B cell (primary cell): ENCODE measurements around the gene FMNL2. TPM values are rescaled to one million over a fixed set of nuclear protein-coding genes. Genes with fewer than 3 reads are reported as not detected.

ENCODE experiments used
- ATAC-seq: fragments of 200-7000 bp; cut with Tn5 transposase; one replicate; pipeline ENCODE4 v1.10.0; 2021; ENCODE audit warnings: low read depth, mild to moderate bottlenecking, moderate number of reproducible peaks, moderate library complexity
- CTCF ChIA-PET: fragments of 350-600 bp; sonication (Branson Sonifier 250); formaldehyde crosslinking; loops from one replicate; lab custom pipeline; 2021; ENCODE audit warnings: antibody characterized with exemption, inconsistent platforms; lab: Charles Lee
- POLR2A ChIA-PET: fragments of 350-600 bp; sonication (Branson Sonifier 250); formaldehyde crosslinking; loops from one replicate; lab custom pipeline; 2021; ENCODE audit warnings: antibody characterized with exemption; lab: Charles Lee
- DNase-seq: peaks from one replicate; pipeline ENCODE4 v3.0.0; 2013
- H2AFZ ChIP-seq: 2 replicates; pipeline ENCODE4 v1.6.1; 2012; ENCODE audit warnings: mild to moderate bottlenecking, low read depth, low read length; ENCODE audit not compliant: insufficient read depth, poor library complexity, severe bottlenecking
- H3K27ac ChIP-seq, 2 donors: 1 replicate in 1 of 2; 2 replicates in 1 of 2; pipeline ENCODE4 v1.5.1; 2012 to 2013; ENCODE audit warnings: low read length in 2 of 2, mild to moderate bottlenecking in 2 of 2, moderate library complexity in 1 of 2
- H3K27me3 ChIP-seq, 4 experiments: fragments of 200-600 bp in 1 of 4; sonication (generic) in 1 of 4; replicated peaks in 1 of 4; 1 replicate in 2 of 4; 2 replicates in 2 of 4; pipeline versions ENCODE4 v1.6.1 to v1.7.0; 2013 to 2016; ENCODE audit warnings: low read length in 3 of 4, mild to moderate bottlenecking in 2 of 4, mixed read lengths in 1 of 4, moderate library complexity in 1 of 4; ENCODE audit not compliant: insufficient read depth in 4 of 4, control insufficient read depth in 3 of 4; ENCODE audit errors: control extremely low read depth in 1 of 4
- H3K36me3 ChIP-seq, 2 experiments: replicated peaks in 1 of 2; 1 replicate in 1 of 2; 2 replicates in 1 of 2; pipeline versions ENCODE4 v1.6.1 to v1.7.1; 2013; ENCODE audit warnings: low read length in 1 of 2; ENCODE audit not compliant: insufficient read depth in 2 of 2, control insufficient read depth in 1 of 2; ENCODE audit errors: control extremely low read depth in 1 of 2, extremely low read depth in 1 of 2
- H3K4me1 ChIP-seq, 2 donors: fragments of 200-600 bp in 1 of 2; sonication (generic) in 1 of 2; 1 replicate in 1 of 2; 2 replicates in 1 of 2; pipeline versions ENCODE4 v1.5.1 to v1.6.1; 2013 to 2017; ENCODE audit warnings: low read length in 2 of 2; ENCODE audit not compliant: control insufficient read depth in 2 of 2, insufficient read depth in 2 of 2
- H3K4me2 ChIP-seq: replicated peaks from 2 replicates; pipeline ENCODE3; 2012; ENCODE audit warnings: mild to moderate bottlenecking, low read depth, low read length; ENCODE audit not compliant: poor library complexity, severe bottlenecking
- H3K4me3 ChIP-seq, 5 experiments: fragments of 200-600 bp in 1 of 5; sonication (generic) in 1 of 5; 1 replicate in 3 of 5; 2 replicates in 2 of 5; pipeline versions ENCODE4 v1.5.1 to v1.7.0; 2011 to 2016; ENCODE audit warnings: low read length in 4 of 5, mild to moderate bottlenecking in 4 of 5, low read depth in 2 of 5, control low read depth in 1 of 5, moderate library complexity in 1 of 5; ENCODE audit not compliant: insufficient read depth in 1 of 5; ENCODE audit errors: control extremely low read depth in 1 of 5, extremely low read depth in 1 of 5
- H3K79me2 ChIP-seq: fragments of 200-600 bp; sonication (generic); one replicate; pipeline ENCODE4 v1.6.0; 2016; ENCODE audit warnings: low read length; ENCODE audit not compliant: control insufficient read depth, insufficient read depth
- H3K9ac ChIP-seq: fragments of 200-600 bp; sonication (generic); 2 replicates; pipeline ENCODE4 v1.6.1; 2017; ENCODE audit warnings: mild to moderate bottlenecking, low read length, moderate library complexity
- H3K9me3 ChIP-seq, 3 donors: one replicate each; pipeline versions ENCODE4 v1.6.1 to v1.7.1; 2013; ENCODE audit warnings: low read length in 2 of 3; ENCODE audit not compliant: control insufficient read depth in 2 of 3, insufficient read depth in 1 of 3; ENCODE audit errors: control extremely low read depth in 1 of 3
- H4K20me1 ChIP-seq: 2 replicates; pipeline ENCODE4 v1.6.0; 2012; ENCODE audit warnings: mild to moderate bottlenecking, low read length; ENCODE audit not compliant: insufficient read depth, control insufficient read depth, poor library complexity, severe bottlenecking
- H3K27ac Mint-ChIP-seq: one replicate; pipeline ENCODE4 v1.8.0; 2021; ENCODE audit warnings: mixed read lengths
- H3K27me3 Mint-ChIP-seq: one replicate; pipeline ENCODE4 v1.8.0; 2021; ENCODE audit warnings: mixed read lengths
- H3K4me1 Mint-ChIP-seq: one replicate; pipeline ENCODE4 v1.8.0; 2021; ENCODE audit warnings: mixed read lengths
- H3K4me3 Mint-ChIP-seq: one replicate; pipeline ENCODE4 v1.8.0; 2021; ENCODE audit warnings: mixed read lengths
- H3K9me3 Mint-ChIP-seq: one replicate; pipeline ENCODE4 v1.8.0; 2022; ENCODE audit warnings: mixed read lengths; ENCODE audit not compliant: insufficient read depth
- CTCF ChIP-seq: fragments of 200-600 bp; IDR thresholded peaks from one replicate; pipeline ENCODE4 v1.8.0; 2022; ENCODE audit warnings: antibody characterized with exemption, mild to moderate bottlenecking
- EZH2 ChIP-seq: IDR thresholded peaks from 2 replicates; pipeline ENCODE4 v1.6.1; 2012; ENCODE audit warnings: borderline replicate concordance, low read depth, mild to moderate bottlenecking, moderate library complexity, low read length; ENCODE audit not compliant: insufficient read depth, poor library complexity, severe bottlenecking
- WGBS: methylation state at CpG from one replicate; pipeline ENCODE4 v1.1.5; 2013; ENCODE audit warnings: missing lambda C conversion rate; ENCODE audit not compliant: insufficient coverage; 5-methylcytosine and 5-hydroxymethylcytosine counted together
- intact Hi-C: fragments of 100-400 bp; cut with micrococcal nuclease; formaldehyde crosslinking; loops from one replicate; pipeline ENCODE4 v1.10.0; 2022
- polyA plus RNA-seq: library from polyadenylated mRNA; depleted of rRNA; stranded (reverse); fragments of >200 nt; gene quantifications from 2 replicates; pipeline ENCODE4 v1.2.3, GENCODE V29; 2012
- total RNA-seq, 2 donors: library from RNA; stranded (reverse); fragments of 120-200 nt in 1 of 2; gene quantifications; 1 replicate in 1 of 2; 2 replicates in 1 of 2; pipeline versions ENCODE4 v1.2.3 to v1.2.4, GENCODE V29; 2013 to 2022

Gene FMNL2
- total and polyA plus RNA-seq, 2 donors (not counting 1 experiment from before 2014, with no cell fraction given), result 0.73 to 8.8 TPM

- Mint-ChIP-seq H3K27ac (no peak overlapping the region), H3K4me1 (peaks cover 5% of the 10 kb centered on the region), H3K27me3 (no peaks in the 10 kb centered on the region), H3K9me3 (no peaks in the 10 kb centered on the region), H3K4me3 (no peak overlapping the region)
- intact Hi-C loops, result loop anchor here (5.0 kb wide), 1 partner anchor 300 kb away; no protein-coding TSS in a partner anchor
- Histone ChIP-seq H3K27me3 (no peaks in the 10 kb centered on the region), H3K27ac (no peak overlapping the region), H2AFZ (no peak overlapping the region), H3K4me3 (no peak overlapping the region), H4K20me1 (no peaks in the 10 kb centered on the region), H3K4me1 (no peaks in the 10 kb centered on the region), H3K9me3 (no peaks in the 10 kb centered on the region), H3K4me2 (no peak overlapping the region), H3K79me2 (no peaks in the 10 kb centered on the region), H3K9ac (no peak overlapping the region), H3K36me3 (no peaks in the 10 kb centered on the region)
- WGBS, result 100% methylated on average over 1 of the region's 3 CpGs
- no peak for TF ChIP-seq CTCF
- TF ChIP-seq EZH2, result no peak
- ChIA-PET CTCF (interaction anchor here (1.3 to 5.4 kb wide), 3 partner anchors 443 to 595 kb away, joined by 3 to 67 read pairs (median 53); partner anchors contain the start of gene STAM2), POLR2A (no interaction called here)
- no peak for ATAC-seq
- no peak for DNase-seq
Observed at GRCh38 chr2:152632736-152633135, 297.8 kb downstream of the FMNL2 start.

GRCh38 chr2:152635635-152636298, 300.8 kb downstream of the FMNL2 start:
- Mint-ChIP-seq H3K27me3 (no peaks in the 10 kb centered on the region), H3K4me1 (peaks cover 5% of the 10 kb centered on the region), H3K9me3 (no peaks in the 10 kb centered on the region), H3K27ac (no peak overlapping the region), H3K4me3 (no peak overlapping the region)
- no peaks in the 10 kb centered on the region for H3K27me3 ChIP-seq
- H3K4me1 ChIP-seq, result no peaks in the 10 kb centered on the region
- DNase-seq (peak; percentile 72), ATAC-seq (peak; percentile 61)
- intact Hi-C loops, result loop anchor here (1.0 kb wide), 3 partner anchors 445 to 598 kb away; no protein-coding TSS in a partner anchor
- H3K9me3 ChIP-seq, result no peaks in the 10 kb centered on the region
- no peaks in the 10 kb centered on the region for H3K79me2 ChIP-seq
- no peak overlapping the region for H2AFZ ChIP-seq
- no peaks in the 10 kb centered on the region for H4K20me1 ChIP-seq
- ChIA-PET POLR2A (interaction anchor here (0.6 to 1.7 kb wide), 2 partner anchors 81 to 460 kb away, joined by 3 to 8 read pairs; partner anchors contain the start of genes PRPF40A and STAM2), CTCF (interaction anchor here (0.6 to 5.4 kb wide), 41 partner anchors 9 to 609 kb away, joined by 3 to 67 read pairs (median 4); partner anchors contain the start of genes FMNL2, PRPF40A and STAM2)
- no peak overlapping the region for H3K4me2 ChIP-seq
- TF ChIP-seq CTCF, result peak; percentile 83
- no peak for TF ChIP-seq EZH2
- no peak overlapping the region for H3K4me3 ChIP-seq
- H3K27ac ChIP-seq, result no peak overlapping the region
- WGBS, result 20% methylated on average over 2 of the region's 5 CpGs
- H3K9ac ChIP-seq, result no peak overlapping the region
- no peaks in the 10 kb centered on the region for H3K36me3 ChIP-seq
